GM23248 (cell line): ENCODE measurements around the gene CERKL.

ENCODE experiments used
- EZH2 ChIP-seq: fragments of 200-600 bp; sonication (generic); IDR thresholded peaks from 2 replicates; pipeline ENCODE4 v1.6.1; 2018; ENCODE audit warnings: antibody characterized with exemption, mild to moderate bottlenecking; ENCODE audit not compliant: insufficient read depth, poor library complexity, severe bottlenecking
- EZH2phosphoT487 ChIP-seq: fragments of 200-600 bp; sonication (generic); IDR thresholded peaks from 2 replicates; pipeline ENCODE4 v1.6.1; 2018; ENCODE audit warnings: antibody characterized with exemption, moderate library complexity, mild to moderate bottlenecking, low read depth; ENCODE audit not compliant: insufficient read depth

GRCh38 chr2:181576431-181576830 is 80.5 kb downstream of the CERKL start:
- no peak for TF ChIP-seq EZH2phosphoT487
- no peak for TF ChIP-seq EZH2
